Measurements from ENCODE around the gene FAM124A. TPM values are rescaled to one million over a fixed set of nuclear protein-coding genes. Genes with fewer than 3 reads are reported as not detected.

The FAM124A gene
- total RNA-seq, 2 experiments from 2014 or later: not detected

GRCh38 chr13:51322826-51323225, 100.6 kb downstream of the FAM124A start:
- Mint-ChIP-seq H3K36me3 (ENCODE audit: low read depth) (no peaks in the 10 kb centered on the region), H3K27ac (no peak overlapping the region), H3K4me3 (no peak overlapping the region), H3K27me3 (ENCODE audit: low read depth) (no peaks in the 10 kb centered on the region), H3K9me3 (ENCODE audit: insufficient read depth) (no peaks in the 10 kb centered on the region), H3K4me1 (ENCODE audit: low read depth) (no peaks in the 10 kb centered on the region)
- no peak for ATAC-seq
- DNase-seq: no peak
- ChIA-PET POLR2A (no interaction called here), CTCF (interaction anchor here (0.9 to 2.6 kb wide), 2 partner anchors 37 to 475 kb away, joined by 3 to 7 read pairs; no protein-coding TSS in a partner anchor)

DNA sequence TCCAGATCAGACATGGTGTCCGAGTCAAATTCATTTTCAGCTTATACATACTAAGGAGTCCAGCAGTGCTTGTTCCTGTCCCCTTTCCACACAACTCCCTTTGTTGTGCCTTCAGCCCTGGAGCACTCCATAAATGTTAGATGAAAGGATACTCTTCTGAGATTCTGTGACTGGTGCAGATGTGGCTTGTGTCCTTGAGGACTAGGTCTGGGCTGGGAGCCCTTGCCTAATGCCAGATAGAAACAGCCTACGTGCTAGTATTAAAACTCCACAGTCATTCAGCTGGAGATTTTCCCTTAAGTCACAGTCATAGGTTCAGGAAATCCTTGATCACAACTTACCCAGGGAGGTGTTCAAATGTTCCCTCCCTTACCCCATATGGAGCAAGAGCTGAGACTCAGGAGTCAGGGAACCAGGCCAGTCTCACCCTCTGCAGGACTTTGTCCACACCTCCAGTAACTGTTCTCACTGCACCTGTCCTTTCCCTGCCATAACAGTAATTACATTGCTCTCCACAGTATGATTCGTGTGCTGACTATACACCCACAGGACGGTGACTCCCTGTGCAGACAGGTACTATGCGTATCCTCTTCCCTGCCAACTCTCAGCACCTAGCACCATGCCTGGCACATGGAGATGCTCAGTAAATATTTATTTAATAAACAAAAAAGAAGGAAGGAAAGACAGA, 101.8 kb downstream of the FAM124A start:
- no peak overlapping the region for H3K4me3 Mint-ChIP-seq
- H3K4me1 Mint-ChIP-seq (ENCODE audit: low read depth): no peaks in the 10 kb centered on the region
- no peaks in the 10 kb centered on the region for H3K9me3 Mint-ChIP-seq (ENCODE audit: insufficient read depth)
- ChIA-PET POLR2A (no interaction called here), CTCF (no interaction called here)
- H3K27me3 Mint-ChIP-seq (ENCODE audit: low read depth): no peaks in the 10 kb centered on the region
- no peak overlapping the region for H3K27ac Mint-ChIP-seq
- no peak for DNase-seq
- H3K36me3 Mint-ChIP-seq (ENCODE audit: low read depth): no peaks in the 10 kb centered on the region
- no peak for ATAC-seq

GRCh38 chr13:51324714-51325420, 102.7 kb downstream of the FAM124A start:
- no peaks in the 10 kb centered on the region for H3K27me3 Mint-ChIP-seq (ENCODE audit: low read depth)
- no peaks in the 10 kb centered on the region for H3K9me3 Mint-ChIP-seq (ENCODE audit: insufficient read depth)
- H3K27ac Mint-ChIP-seq: no peak overlapping the region
- ATAC-seq: no peak
- no peak for DNase-seq
- H3K36me3 Mint-ChIP-seq (ENCODE audit: low read depth): no peaks in the 10 kb centered on the region
- CTCF ChIA-PET: no interaction called here
- H3K4me1 Mint-ChIP-seq (ENCODE audit: low read depth): no peaks in the 10 kb centered on the region
- no peak overlapping the region for H3K4me3 Mint-ChIP-seq
- POLR2A ChIA-PET: interaction anchor here (0.6 to 0.7 kb wide), 2 partner anchors 13 to 305 kb away, joined by 3 read pairs; no protein-coding TSS in a partner anchor

DNA sequence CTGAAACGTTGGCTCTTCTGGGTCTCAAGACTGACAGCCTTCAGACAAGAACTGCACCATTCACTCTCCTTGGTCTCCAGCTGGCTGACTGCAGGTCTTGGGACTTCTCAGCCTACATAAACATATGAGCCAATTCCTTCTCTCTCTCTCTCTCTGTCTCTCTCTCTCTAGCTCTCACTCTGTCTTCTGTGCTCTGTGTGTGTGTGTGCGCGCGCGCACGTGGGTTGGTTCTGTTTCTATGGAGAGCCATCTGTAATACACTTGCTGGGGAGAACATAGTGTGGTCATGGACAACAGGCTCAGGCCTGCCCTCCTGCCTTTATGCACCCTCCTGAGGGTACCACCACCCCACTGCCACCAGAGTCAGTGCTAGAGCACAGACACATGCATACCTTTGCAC, 103.6 kb downstream of the FAM124A start:
- Mint-ChIP-seq H3K9me3 (ENCODE audit: insufficient read depth) (no peaks in the 10 kb centered on the region), H3K27ac (no peak overlapping the region), H3K4me1 (ENCODE audit: low read depth) (peaks cover 4% of the 10 kb centered on the region), H3K36me3 (ENCODE audit: low read depth) (no peaks in the 10 kb centered on the region), H3K4me3 (no peak overlapping the region), H3K27me3 (ENCODE audit: low read depth) (no peaks in the 10 kb centered on the region)
- CTCF ChIA-PET: no interaction called here
- no peak for ATAC-seq
- DNase-seq: no peak
- POLR2A ChIA-PET: interaction anchor here (0.6 kb wide), 1 partner anchor 304 kb away, joined by 3 read pairs; no protein-coding TSS in a partner anchor

DNA sequence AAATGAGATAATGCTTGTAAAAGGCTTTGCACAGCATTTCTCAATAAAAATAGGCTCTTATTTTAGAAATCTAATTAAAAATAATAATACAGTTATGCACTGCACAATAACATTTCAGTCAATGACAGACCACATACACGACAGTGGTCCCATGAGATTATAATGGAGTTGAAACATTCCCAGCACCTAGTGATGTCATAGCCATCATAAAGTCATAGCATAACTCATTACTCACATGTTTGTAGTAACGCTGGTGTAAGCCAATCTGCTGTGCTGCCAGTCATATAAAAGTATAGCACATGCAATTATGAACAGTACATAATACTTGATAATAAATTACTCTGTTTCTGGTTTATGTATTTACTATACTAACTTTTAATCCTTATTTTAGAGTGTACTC, 104.6 kb downstream of the FAM124A start:
- Mint-ChIP-seq H3K27me3 (ENCODE audit: low read depth) (no peaks in the 10 kb centered on the region), H3K9me3 (ENCODE audit: insufficient read depth) (no peaks in the 10 kb centered on the region)

GRCh38 chr13:51327961-51328360, 105.8 kb downstream of the FAM124A start:
- Mint-ChIP-seq H3K36me3 (ENCODE audit: low read depth) (no peaks in the 10 kb centered on the region), H3K4me3 (no peak overlapping the region), H3K4me1 (ENCODE audit: low read depth) (peaks cover 16% of the 10 kb centered on the region), H3K27me3 (ENCODE audit: low read depth) (no peaks in the 10 kb centered on the region), H3K9me3 (ENCODE audit: insufficient read depth) (no peaks in the 10 kb centered on the region), H3K27ac (no peak overlapping the region)
- ATAC-seq: no peak
- POLR2A ChIA-PET: no interaction called here
- CTCF ChIA-PET: no interaction called here
- no peak for DNase-seq

More for the DNA sequence above, 104.6 kb downstream of the FAM124A start:
- H3K36me3 Mint-ChIP-seq (ENCODE audit: low read depth): no peaks in the 10 kb centered on the region
- ChIA-PET POLR2A (no interaction called here), CTCF (no interaction called here)
- H3K4me3 Mint-ChIP-seq: no peak overlapping the region
- DNase-seq: no peak
- peaks cover 12% of the 10 kb centered on the region for H3K4me1 Mint-ChIP-seq (ENCODE audit: low read depth)
- no peak overlapping the region for H3K27ac Mint-ChIP-seq
- no peak for ATAC-seq

- no peak overlapping the region for H3K27ac Mint-ChIP-seq
- peaks cover 19% of the 10 kb centered on the region for H3K4me1 Mint-ChIP-seq (ENCODE audit: low read depth)
- DNase-seq (no peak), ATAC-seq (no peak)
- H3K27me3 Mint-ChIP-seq (ENCODE audit: low read depth): no peaks in the 10 kb centered on the region
- H3K4me3 Mint-ChIP-seq: no peak overlapping the region
- H3K9me3 Mint-ChIP-seq (ENCODE audit: insufficient read depth): no peaks in the 10 kb centered on the region
- H3K36me3 Mint-ChIP-seq (ENCODE audit: low read depth): no peaks in the 10 kb centered on the region
- POLR2A ChIA-PET: no interaction called here
- CTCF ChIA-PET: no interaction called here
Observed at GRCh38 chr13:51328488-51328887, 106.3 kb downstream of the FAM124A start.

DNA sequence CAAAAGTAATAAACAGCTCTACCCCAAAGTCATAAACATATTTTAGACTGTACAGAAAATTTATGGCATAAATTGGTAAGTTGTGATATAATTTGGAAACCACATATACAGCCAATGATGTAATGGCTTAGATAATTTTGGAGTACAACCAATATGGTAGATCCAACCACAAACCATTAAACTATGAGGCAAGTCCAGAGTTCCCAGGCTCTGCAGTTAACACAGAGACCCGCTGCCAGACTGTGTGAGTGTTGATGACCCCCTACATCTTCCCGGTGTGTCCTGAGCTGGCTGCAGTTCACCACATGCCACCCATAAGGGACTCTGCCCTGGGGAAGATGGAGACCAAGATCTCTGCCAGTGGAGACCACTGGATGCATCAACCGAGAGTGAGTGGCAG, 107.4 kb downstream of the FAM124A start:
- CTCF ChIA-PET: interaction anchor here (0.7 to 1.1 kb wide), 2 partner anchors 43 to 468 kb away, joined by 3 read pairs; no protein-coding TSS in a partner anchor
- Mint-ChIP-seq H3K27me3 (ENCODE audit: low read depth) (no peaks in the 10 kb centered on the region), H3K36me3 (ENCODE audit: low read depth) (no peaks in the 10 kb centered on the region), H3K4me1 (ENCODE audit: low read depth) (peaks cover 19% of the 10 kb centered on the region), H3K27ac (no peak overlapping the region), H3K9me3 (ENCODE audit: insufficient read depth) (no peaks in the 10 kb centered on the region), H3K4me3 (no peak overlapping the region)
- DNase-seq (no peak), ATAC-seq (no peak)
- POLR2A ChIA-PET: no interaction called here

- ATAC-seq (no peak), DNase-seq (no peak)
- H3K27me3 Mint-ChIP-seq (ENCODE audit: low read depth): peaks cover 3% of the 10 kb centered on the region
- ChIA-PET CTCF (interaction anchor here (1.1 kb wide), 1 partner anchor 22 kb away, joined by 3 read pairs; no protein-coding TSS in a partner anchor), POLR2A (no interaction called here)
- H3K27ac Mint-ChIP-seq: no peak overlapping the region
- no peak overlapping the region for H3K4me3 Mint-ChIP-seq
- H3K9me3 Mint-ChIP-seq (ENCODE audit: insufficient read depth): no peaks in the 10 kb centered on the region
- peaks cover 19% of the 10 kb centered on the region for H3K4me1 Mint-ChIP-seq (ENCODE audit: low read depth)
- H3K36me3 Mint-ChIP-seq (ENCODE audit: low read depth): no peaks in the 10 kb centered on the region
Observed at GRCh38 chr13:51330791-51331190, 108.6 kb downstream of the FAM124A start.

GRCh38 chr13:51331354-51331861, 109.2 kb downstream of the FAM124A start:
- no peak for DNase-seq
- POLR2A ChIA-PET: no interaction called here
- no peaks in the 10 kb centered on the region for H3K9me3 Mint-ChIP-seq (ENCODE audit: insufficient read depth)
- no peak overlapping the region for H3K4me3 Mint-ChIP-seq
- no peak overlapping the region for H3K27ac Mint-ChIP-seq
- no peak for ATAC-seq
- no peaks in the 10 kb centered on the region for H3K36me3 Mint-ChIP-seq (ENCODE audit: low read depth)
- CTCF ChIA-PET: interaction anchor here (1.1 kb wide), 1 partner anchor 23 kb away, joined by 3 read pairs; no protein-coding TSS in a partner anchor
- peaks cover 3% of the 10 kb centered on the region for H3K27me3 Mint-ChIP-seq (ENCODE audit: low read depth)
- peaks cover 19% of the 10 kb centered on the region for H3K4me1 Mint-ChIP-seq (ENCODE audit: low read depth)

DNA sequence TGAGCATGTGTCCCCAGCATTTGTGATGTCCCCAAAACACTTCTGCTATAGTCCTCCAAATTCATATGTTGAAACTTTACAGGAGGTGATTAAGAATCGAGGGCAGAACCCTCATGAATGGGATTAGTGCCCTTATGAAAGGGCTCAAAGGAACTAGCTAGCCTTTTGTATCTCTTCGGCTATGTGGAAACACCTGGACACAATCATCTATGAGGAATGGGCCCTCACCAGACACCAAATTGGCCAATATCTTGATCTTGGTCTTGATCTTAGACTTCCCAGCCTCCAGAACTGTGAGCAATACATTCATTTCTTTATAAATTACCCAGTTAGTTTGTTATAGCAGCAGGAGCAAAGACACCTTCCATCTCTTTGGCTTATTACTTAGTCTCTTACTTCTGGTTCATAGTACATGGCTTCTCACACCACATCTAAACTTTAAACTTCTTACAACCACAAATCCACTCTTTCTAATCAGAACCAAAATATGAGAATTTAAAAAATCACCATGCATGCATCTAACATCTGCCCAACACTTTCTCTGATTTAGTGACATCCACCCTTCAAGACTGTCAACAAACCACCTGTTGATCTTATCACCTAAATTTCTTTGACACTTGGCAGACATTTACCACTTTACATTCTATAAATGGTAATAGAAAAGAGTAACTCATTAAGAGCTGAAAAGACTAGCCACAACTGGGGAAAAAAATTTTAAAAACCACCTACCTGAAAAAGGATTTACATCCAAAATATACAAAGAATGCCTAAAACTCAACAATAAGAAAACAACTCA, 110.6 kb downstream of the FAM124A start:
- H3K9me3 Mint-ChIP-seq (ENCODE audit: insufficient read depth): no peaks in the 10 kb centered on the region
- peaks cover 19% of the 10 kb centered on the region for H3K4me1 Mint-ChIP-seq (ENCODE audit: low read depth)
- no peak for DNase-seq
- ATAC-seq: no peak
- POLR2A ChIA-PET: no interaction called here
- H3K36me3 Mint-ChIP-seq (ENCODE audit: low read depth): no peaks in the 10 kb centered on the region
- no peak overlapping the region for H3K4me3 Mint-ChIP-seq
- peaks cover 3% of the 10 kb centered on the region for H3K27me3 Mint-ChIP-seq (ENCODE audit: low read depth)
- H3K27ac Mint-ChIP-seq: no peak overlapping the region
- CTCF ChIA-PET: no interaction called here

- no peaks in the 10 kb centered on the region for H3K36me3 Mint-ChIP-seq (ENCODE audit: low read depth)
- POLR2A ChIA-PET: no interaction called here
- no peak for DNase-seq
- H3K9me3 Mint-ChIP-seq (ENCODE audit: insufficient read depth): no peaks in the 10 kb centered on the region
- H3K27me3 Mint-ChIP-seq (ENCODE audit: low read depth): peaks cover 6% of the 10 kb centered on the region
- CTCF ChIA-PET: no interaction called here
- H3K27ac Mint-ChIP-seq: no peak overlapping the region
- peaks cover 19% of the 10 kb centered on the region for H3K4me1 Mint-ChIP-seq (ENCODE audit: low read depth)
- no peak overlapping the region for H3K4me3 Mint-ChIP-seq
- no peak for ATAC-seq
Observed at GRCh38 chr13:51333421-51333820, 111.2 kb downstream of the FAM124A start.
